ENCODE data around the gene APOF. TPM values are rescaled to one million over a fixed set of nuclear protein-coding genes. Genes with fewer than 3 reads are reported as not detected.
"Not testable (repeated sequence)": the region's sequence is repeated elsewhere in the genome, so short reads cannot be mapped to it uniquely, and the experiment has no call there.

Gene APOF
- total and polyA plus RNA-seq, 2 experiments from 2014 or later = not detected

DNA sequence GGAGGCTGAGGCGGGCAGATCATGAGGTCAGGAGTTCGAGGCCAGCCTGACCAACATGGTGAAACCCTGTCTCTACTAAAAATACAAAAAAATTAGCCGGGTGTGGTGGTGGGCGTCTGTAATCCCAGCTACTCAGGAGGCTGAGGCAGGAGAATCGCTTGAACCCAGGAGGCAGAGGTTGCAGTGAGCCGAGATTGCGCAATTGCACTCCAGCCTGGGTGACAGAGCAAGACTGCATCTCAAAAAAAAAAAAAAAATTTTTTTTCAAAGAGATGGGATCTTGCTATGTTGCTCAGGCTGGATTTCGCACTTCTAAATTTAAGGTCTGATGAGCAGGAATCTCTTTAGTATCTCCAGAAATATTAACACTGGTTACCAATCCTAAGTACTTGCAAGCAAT lies 41.0 kb downstream of the APOF start:
- DNase-seq (ENCODE audit: low spot score); H3K27ac ChIP-seq (ENCODE audit: low read depth); H2AFZ ChIP-seq; H3F3A ChIP-seq (replicated peaks; ENCODE audit: low read depth); H3K27me3 Mint-ChIP-seq (ENCODE audit: insufficient read depth, low read depth, poor library complexity); H4K20me1 ChIP-seq (replicated peaks; ENCODE audit: insufficient read depth); H3K27me3 ChIP-seq (ENCODE audit: insufficient read depth); H3K9me2 ChIP-seq (ENCODE audit: insufficient read depth); H3K36me3 ChIP-seq (ENCODE audit: insufficient read depth); H3K4me1 Mint-ChIP-seq; H3K4me2 ChIP-seq; H3K27ac Mint-ChIP-seq; H3K4me3 ChIP-seq; H3K4me1 ChIP-seq (ENCODE audit: insufficient read depth); H3K79me2 ChIP-seq (replicated peaks; ENCODE audit: insufficient read depth); ATAC-seq; H3K9me3 Mint-ChIP-seq; H3K4me3 Mint-ChIP-seq: not testable (repeated sequence)
- H3K36me3 Mint-ChIP-seq (ENCODE audit: low read depth) = peaks cover 18% of the 10 kb centered on the region

DNA sequence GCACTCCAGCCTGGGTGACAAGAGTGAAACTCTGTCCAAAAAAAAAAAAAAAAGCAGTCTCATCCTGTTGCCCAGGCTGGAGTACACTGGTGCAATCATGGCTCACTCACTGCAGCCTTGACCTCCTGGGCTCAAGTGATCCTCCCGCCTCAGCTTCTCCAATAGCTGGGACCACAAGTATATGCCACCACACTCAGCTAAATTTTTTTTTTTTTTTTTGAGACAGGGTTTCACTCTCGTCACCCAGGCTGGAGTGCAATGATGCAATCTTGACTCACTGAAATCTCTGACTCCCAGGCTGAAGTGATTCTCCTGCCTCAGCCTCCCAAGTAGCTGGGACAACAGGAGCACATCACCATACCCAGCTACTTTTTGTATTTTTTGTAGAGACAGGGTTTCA lies 41.6 kb downstream of the APOF start:
- no peaks in the 10 kb centered on the region; the same call in 2 of the 3 replicates for H3K4me1 Mint-ChIP-seq
- 0 out of 2 replicates have a peak, but pooled peaks cover 3% of the 10 kb centered on the region for H3F3A ChIP-seq (replicated peaks; ENCODE audit: low read depth)

More for the DNA sequence above, 41.6 kb downstream of the APOF start:
- H3K27me3 ChIP-seq (ENCODE audit: insufficient read depth) = no peaks in the 10 kb centered on the region
- H2AFZ ChIP-seq = no peak overlapping the region
- H3K27ac Mint-ChIP-seq = no peak overlapping the region
- no peaks in the 10 kb centered on the region for H3K9me3 Mint-ChIP-seq
- H3K9me2 ChIP-seq (ENCODE audit: insufficient read depth) = no peaks in the 10 kb centered on the region
- no peak overlapping the region for H3K4me2 ChIP-seq
- no peaks in the 10 kb centered on the region for H3K79me2 ChIP-seq (replicated peaks; ENCODE audit: insufficient read depth)
- H3K4me3 ChIP-seq = no peak overlapping the region
- TF ChIP-seq NANOG (IDR thresholded peaks at IDR 0.05; ENCODE audit: borderline replicate concordance) = no peak
- TF ChIP-seq, protein P1, sequence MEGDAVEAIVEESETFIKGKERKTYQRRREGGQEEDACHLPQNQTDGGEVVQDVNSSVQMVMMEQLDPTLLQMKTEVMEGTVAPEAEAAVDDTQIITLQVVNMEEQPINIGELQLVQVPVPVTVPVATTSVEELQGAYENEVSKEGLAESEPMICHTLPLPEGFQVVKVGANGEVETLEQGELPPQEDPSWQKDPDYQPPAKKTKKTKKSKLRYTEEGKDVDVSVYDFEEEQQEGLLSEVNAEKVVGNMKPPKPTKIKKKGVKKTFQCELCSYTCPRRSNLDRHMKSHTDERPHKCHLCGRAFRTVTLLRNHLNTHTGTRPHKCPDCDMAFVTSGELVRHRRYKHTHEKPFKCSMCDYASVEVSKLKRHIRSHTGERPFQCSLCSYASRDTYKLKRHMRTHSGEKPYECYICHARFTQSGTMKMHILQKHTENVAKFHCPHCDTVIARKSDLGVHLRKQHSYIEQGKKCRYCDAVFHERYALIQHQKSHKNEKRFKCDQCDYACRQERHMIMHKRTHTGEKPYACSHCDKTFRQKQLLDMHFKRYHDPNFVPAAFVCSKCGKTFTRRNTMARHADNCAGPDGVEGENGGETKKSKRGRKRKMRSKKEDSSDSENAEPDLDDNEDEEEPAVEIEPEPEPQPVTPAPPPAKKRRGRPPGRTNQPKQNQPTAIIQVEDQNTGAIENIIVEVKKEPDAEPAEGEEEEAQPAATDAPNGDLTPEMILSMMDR (conservative IDR thresholded peaks at IDR 0.05; ENCODE audit: low read depth in 2 of 2) = no peak
- TF ChIP-seq, protein P2, sequence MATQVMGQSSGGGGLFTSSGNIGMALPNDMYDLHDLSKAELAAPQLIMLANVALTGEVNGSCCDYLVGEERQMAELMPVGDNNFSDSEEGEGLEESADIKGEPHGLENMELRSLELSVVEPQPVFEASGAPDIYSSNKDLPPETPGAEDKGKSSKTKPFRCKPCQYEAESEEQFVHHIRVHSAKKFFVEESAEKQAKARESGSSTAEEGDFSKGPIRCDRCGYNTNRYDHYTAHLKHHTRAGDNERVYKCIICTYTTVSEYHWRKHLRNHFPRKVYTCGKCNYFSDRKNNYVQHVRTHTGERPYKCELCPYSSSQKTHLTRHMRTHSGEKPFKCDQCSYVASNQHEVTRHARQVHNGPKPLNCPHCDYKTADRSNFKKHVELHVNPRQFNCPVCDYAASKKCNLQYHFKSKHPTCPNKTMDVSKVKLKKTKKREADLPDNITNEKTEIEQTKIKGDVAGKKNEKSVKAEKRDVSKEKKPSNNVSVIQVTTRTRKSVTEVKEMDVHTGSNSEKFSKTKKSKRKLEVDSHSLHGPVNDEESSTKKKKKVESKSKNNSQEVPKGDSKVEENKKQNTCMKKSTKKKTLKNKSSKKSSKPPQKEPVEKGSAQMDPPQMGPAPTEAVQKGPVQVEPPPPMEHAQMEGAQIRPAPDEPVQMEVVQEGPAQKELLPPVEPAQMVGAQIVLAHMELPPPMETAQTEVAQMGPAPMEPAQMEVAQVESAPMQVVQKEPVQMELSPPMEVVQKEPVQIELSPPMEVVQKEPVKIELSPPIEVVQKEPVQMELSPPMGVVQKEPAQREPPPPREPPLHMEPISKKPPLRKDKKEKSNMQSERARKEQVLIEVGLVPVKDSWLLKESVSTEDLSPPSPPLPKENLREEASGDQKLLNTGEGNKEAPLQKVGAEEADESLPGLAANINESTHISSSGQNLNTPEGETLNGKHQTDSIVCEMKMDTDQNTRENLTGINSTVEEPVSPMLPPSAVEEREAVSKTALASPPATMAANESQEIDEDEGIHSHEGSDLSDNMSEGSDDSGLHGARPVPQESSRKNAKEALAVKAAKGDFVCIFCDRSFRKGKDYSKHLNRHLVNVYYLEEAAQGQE (IDR thresholded peaks at IDR 0.05; ENCODE audit: unreplicated experiment) = no peak
- no peak for TF ChIP-seq ZNF331 (CRISPR knock-in tag; IDR thresholded peaks at IDR 0.05; ENCODE audit: low read depth)
- TF ChIP-seq, protein P3, sequence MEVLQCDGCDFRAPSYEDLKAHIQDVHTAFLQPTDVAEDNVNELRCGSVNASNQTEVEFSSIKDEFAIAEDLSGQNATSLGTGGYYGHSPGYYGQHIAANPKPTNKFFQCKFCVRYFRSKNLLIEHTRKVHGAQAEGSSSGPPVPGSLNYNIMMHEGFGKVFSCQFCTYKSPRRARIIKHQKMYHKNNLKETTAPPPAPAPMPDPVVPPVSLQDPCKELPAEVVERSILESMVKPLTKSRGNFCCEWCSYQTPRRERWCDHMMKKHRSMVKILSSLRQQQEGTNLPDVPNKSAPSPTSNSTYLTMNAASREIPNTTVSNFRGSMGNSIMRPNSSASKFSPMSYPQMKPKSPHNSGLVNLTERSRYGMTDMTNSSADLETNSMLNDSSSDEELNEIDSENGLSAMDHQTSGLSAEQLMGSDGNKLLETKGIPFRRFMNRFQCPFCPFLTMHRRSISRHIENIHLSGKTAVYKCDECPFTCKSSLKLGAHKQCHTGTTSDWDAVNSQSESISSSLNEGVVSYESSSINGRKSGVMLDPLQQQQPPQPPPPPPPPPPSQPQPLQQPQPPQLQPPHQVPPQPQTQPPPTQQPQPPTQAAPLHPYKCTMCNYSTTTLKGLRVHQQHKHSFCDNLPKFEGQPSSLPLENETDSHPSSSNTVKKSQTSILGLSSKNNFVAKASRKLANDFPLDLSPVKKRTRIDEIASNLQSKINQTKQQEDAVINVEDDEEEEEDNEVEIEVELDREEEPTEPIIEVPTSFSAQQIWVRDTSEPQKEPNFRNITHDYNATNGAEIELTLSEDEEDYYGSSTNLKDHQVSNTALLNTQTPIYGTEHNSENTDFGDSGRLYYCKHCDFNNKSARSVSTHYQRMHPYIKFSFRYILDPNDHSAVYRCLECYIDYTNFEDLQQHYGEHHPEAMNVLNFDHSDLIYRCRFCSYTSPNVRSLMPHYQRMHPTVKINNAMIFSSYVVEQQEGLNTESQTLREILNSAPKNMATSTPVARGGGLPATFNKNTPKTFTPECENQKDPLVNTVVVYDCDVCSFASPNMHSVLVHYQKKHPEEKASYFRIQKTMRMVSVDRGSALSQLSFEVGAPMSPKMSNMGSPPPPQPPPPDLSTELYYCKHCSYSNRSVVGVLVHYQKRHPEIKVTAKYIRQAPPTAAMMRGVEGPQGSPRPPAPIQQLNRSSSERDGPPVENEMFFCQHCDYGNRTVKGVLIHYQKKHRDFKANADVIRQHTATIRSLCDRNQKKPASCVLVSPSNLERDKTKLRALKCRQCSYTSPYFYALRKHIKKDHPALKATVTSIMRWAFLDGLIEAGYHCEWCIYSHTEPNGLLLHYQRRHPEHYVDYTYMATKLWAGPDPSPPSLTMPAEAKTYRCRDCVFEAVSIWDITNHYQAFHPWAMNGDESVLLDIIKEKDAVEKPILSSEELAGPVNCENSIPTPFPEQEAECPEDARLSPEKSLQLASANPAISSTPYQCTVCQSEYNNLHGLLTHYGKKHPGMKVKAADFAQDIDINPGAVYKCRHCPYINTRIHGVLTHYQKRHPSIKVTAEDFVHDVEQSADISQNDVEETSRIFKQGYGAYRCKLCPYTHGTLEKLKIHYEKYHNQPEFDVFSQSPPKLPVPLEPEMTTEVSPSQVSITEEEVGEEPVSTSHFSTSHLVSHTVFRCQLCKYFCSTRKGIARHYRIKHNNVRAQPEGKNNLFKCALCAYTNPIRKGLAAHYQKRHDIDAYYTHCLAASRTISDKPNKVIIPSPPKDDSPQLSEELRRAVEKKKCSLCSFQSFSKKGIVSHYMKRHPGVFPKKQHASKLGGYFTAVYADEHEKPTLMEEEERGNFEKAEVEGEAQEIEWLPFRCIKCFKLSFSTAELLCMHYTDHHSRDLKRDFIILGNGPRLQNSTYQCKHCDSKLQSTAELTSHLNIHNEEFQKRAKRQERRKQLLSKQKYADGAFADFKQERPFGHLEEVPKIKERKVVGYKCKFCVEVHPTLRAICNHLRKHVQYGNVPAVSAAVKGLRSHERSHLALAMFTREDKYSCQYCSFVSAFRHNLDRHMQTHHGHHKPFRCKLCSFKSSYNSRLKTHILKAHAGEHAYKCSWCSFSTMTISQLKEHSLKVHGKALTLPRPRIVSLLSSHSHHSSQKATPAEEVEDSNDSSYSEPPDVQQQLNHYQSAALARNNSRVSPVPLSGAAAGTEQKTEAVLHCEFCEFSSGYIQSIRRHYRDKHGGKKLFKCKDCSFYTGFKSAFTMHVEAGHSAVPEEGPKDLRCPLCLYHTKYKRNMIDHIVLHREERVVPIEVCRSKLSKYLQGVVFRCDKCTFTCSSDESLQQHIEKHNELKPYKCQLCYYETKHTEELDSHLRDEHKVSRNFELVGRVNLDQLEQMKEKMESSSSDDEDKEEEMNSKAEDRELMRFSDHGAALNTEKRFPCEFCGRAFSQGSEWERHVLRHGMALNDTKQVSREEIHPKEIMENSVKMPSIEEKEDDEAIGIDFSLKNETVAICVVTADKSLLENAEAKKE (CRISPR knock-in tag; IDR thresholded peaks at IDR 0.05) = no peak
- TF ChIP-seq POLR2AphosphoS5 (IDR thresholded peaks at IDR 0.05; ENCODE audit: low read depth) = no peak
- no peak for TF ChIP-seq ZNF114 (CRISPR knock-in tag; IDR thresholded peaks at IDR 0.05)
- no peak for TF ChIP-seq EZH2phosphoT487 (IDR thresholded peaks at IDR 0.05; ENCODE audit: unreplicated experiment)
- ATAC-seq = no peak
- peaks cover 6% of the 10 kb centered on the region for H3K27me3 Mint-ChIP-seq (ENCODE audit: insufficient read depth, low read depth, poor library complexity)
- H3K4me3 Mint-ChIP-seq = no peak overlapping the region
- no peaks in the 10 kb centered on the region for H3K36me3 ChIP-seq (ENCODE audit: insufficient read depth)
- H3K36me3 Mint-ChIP-seq (ENCODE audit: low read depth) = peaks cover 14% of the 10 kb centered on the region; the same call in 2 of the 3 replicates
- H4K20me1 ChIP-seq (replicated peaks; ENCODE audit: insufficient read depth) = no peaks in the 10 kb centered on the region
- peaks cover 7% of the 10 kb centered on the region for H3K4me1 ChIP-seq (ENCODE audit: insufficient read depth)
- DNase-seq (ENCODE audit: low spot score) = no peak
- no peak overlapping the region for H3K27ac ChIP-seq (ENCODE audit: low read depth)

Data from GM23338 (cell line).